ENCODE measurements around the gene DTX3.
A peak's percentile ranks its signal among the peaks of the same experiment; 100 is the strongest.
"Not testable (repeated sequence)": the region's sequence is repeated elsewhere in the genome, so short reads cannot be mapped to it uniquely, and the experiment has no call there.

The DTX3 gene

GRCh38 chr12:57607958-57608663 is 3.5 kb downstream of the DTX3 start:
- DNase-seq: no peak

GRCh38 chr12:57609101-57609780 is 4.6 kb downstream of the DTX3 start:
- DNase-seq: no peak

- DNase-seq: no peak
Measured at GRCh38 chr12:57609781-57610553, 5.3 kb downstream of the DTX3 start.

GRCh38 chr12:57610554-57611107 is 6.0 kb downstream of the DTX3 start:
- peak in 1 of 14 donors; percentile 23 for DNase-seq

GRCh38 chr12:57611108-57611826 is 6.6 kb downstream of the DTX3 start, which contains the start of gene ARHGEF25:
Gene ARHGEF25, plus strand, starts transcription at chr12:57611435. Its CDS starts 460 bp downstream, at chr12:57611895.
- DNase-seq: peak in 11 of 14 donors; percentile 14 to 63 (median 36)

- DNase-seq: peak in 1 of 14 donors; percentile 81
Measured at GRCh38 chr12:57611827-57612710, 7.4 kb downstream of the DTX3 start.

GRCh38 chr12:57612711-57613426 is 8.2 kb downstream of the DTX3 start:
- DNase-seq: no peak

GRCh38 chr12:57613427-57614109 is 8.9 kb downstream of the DTX3 start:
- DNase-seq: no peak

- DNase-seq: peak in 1 of 14 donors; percentile 18
Measured at GRCh38 chr12:57614178-57614947, 9.7 kb downstream of the DTX3 start.

- no peak for DNase-seq
Measured at GRCh38 chr12:57614948-57615500, 10.4 kb downstream of the DTX3 start.

- DNase-seq: no peak
Measured at GRCh38 chr12:57615637-57616036, 11.0 kb downstream of the DTX3 start.

- no peak for DNase-seq
Measured at GRCh38 chr12:57616383-57617101, 11.9 kb downstream of the DTX3 start.

GRCh38 chr12:57617942-57618341 is 13.3 kb downstream of the DTX3 start:
- DNase-seq: no peak

GRCh38 chr12:57618431-57618830 is 13.8 kb downstream of the DTX3 start:
- DNase-seq: not testable (repeated sequence)

- no peak for DNase-seq
Measured at GRCh38 chr12:57618966-57619433, 14.4 kb downstream of the DTX3 start.

- DNase-seq: no peak
Measured at GRCh38 chr12:57619434-57620244, 15.0 kb downstream of the DTX3 start.
